Measurements from ENCODE around the gene CLDN10. TPM values are rescaled to one million over a fixed set of nuclear protein-coding genes. Genes with fewer than 3 reads are reported as not detected.
"Not testable (repeated sequence)": the region's sequence is repeated elsewhere in the genome, so short reads cannot be mapped to it uniquely, and the experiment has no call there.

CLDN10 gene
- total RNA-seq, 1 experiment from 2014 or later: 10.5 TPM

DNA sequence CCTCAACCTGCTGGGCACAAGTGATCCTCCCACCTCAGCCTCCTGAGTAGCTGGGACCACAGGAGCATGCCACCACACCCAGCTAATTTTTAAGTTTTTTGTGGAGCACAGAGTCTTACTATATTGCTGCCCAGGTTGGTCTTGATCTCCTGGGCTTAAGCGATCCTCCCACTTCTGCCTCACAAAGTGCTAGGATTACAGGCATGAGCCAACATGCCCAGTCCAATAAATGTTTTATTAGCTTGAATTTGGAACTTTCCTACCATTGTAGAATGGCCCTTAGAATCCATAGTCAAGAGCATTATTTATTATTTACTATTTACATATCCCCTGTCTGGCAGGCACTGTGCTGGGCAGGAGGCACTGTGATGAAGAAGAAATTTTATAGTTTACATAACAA lies 39.6 kb upstream of the CLDN10 start:
- intact Hi-C loops (cut with micrococcal nuclease; ENCODE audit: unreplicated experiment) (no loop called here), in situ Hi-C loops (cut with HindIII; ENCODE audit: low pct_unique_long_range_greater_than_20kb, low sequenced_read_pairs) (no loop called here)
- H3K27ac ChIP-seq (ENCODE audit: low read length): no peak overlapping the region
- no peaks in the 10 kb centered on the region; the same call in 1 of the 2 replicates for H3K4me1 ChIP-seq (ENCODE audit: control insufficient read depth, insufficient read depth, low read length)
- DNase-seq (ENCODE audit: low read depth, low spot score) (no peak), ATAC-seq (no peak)
- H3K36me3 ChIP-seq (ENCODE audit: control insufficient read depth, insufficient read depth, low read length): no peaks in the 10 kb centered on the region
- BruUV-seq (replicated peaks): no TSS peak
- H3K4me3 ChIP-seq (ENCODE audit: low read depth in 2 of 2, low read length in 2 of 2): no peak overlapping the region
- no peaks in the 10 kb centered on the region for H3K27me3 ChIP-seq (ENCODE audit: control insufficient read depth, insufficient read depth, low read length)
- ChIA-PET CTCF (no interaction called here), POLR2A (no interaction called here)
- TF ChIP-seq, protein P1, sequence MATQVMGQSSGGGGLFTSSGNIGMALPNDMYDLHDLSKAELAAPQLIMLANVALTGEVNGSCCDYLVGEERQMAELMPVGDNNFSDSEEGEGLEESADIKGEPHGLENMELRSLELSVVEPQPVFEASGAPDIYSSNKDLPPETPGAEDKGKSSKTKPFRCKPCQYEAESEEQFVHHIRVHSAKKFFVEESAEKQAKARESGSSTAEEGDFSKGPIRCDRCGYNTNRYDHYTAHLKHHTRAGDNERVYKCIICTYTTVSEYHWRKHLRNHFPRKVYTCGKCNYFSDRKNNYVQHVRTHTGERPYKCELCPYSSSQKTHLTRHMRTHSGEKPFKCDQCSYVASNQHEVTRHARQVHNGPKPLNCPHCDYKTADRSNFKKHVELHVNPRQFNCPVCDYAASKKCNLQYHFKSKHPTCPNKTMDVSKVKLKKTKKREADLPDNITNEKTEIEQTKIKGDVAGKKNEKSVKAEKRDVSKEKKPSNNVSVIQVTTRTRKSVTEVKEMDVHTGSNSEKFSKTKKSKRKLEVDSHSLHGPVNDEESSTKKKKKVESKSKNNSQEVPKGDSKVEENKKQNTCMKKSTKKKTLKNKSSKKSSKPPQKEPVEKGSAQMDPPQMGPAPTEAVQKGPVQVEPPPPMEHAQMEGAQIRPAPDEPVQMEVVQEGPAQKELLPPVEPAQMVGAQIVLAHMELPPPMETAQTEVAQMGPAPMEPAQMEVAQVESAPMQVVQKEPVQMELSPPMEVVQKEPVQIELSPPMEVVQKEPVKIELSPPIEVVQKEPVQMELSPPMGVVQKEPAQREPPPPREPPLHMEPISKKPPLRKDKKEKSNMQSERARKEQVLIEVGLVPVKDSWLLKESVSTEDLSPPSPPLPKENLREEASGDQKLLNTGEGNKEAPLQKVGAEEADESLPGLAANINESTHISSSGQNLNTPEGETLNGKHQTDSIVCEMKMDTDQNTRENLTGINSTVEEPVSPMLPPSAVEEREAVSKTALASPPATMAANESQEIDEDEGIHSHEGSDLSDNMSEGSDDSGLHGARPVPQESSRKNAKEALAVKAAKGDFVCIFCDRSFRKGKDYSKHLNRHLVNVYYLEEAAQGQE (IDR thresholded peaks at IDR 0.05; ENCODE audit: insufficient read depth in 1 of 2, low read depth in 2 of 2, low read length in 1 of 2): no peak
- H3K9me3 ChIP-seq (ENCODE audit: control insufficient read depth, insufficient read depth, low read depth, low read length): no peaks in the 10 kb centered on the region

DNA sequence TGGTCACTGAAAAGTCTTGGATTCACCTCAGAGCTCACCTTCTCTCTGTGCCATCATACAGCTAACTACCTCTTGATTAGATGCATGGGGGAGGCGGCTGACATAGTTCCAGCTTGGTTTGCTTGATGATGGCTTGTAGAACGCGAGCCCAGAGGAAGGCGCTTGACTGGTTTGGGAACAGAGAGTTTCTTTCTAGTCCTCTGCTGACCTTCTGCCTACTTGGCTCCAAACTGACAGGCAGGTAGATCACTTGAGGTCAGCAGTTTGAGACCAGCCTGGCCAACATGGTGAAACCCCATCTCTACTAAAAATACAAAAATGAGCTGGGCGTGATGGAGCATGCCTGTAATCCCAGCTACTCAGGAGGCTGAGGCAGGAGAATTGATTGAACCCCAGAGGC lies 36.9 kb upstream of the CLDN10 start:
- H3K36me3 ChIP-seq (ENCODE audit: control insufficient read depth, insufficient read depth, low read length); H3K4me1 ChIP-seq (ENCODE audit: control insufficient read depth, insufficient read depth, low read length); DNase-seq (ENCODE audit: low read depth, low spot score); H3K9me3 ChIP-seq (ENCODE audit: control insufficient read depth, insufficient read depth, low read depth, low read length); H3K27me3 ChIP-seq (ENCODE audit: control insufficient read depth, insufficient read depth, low read length); H3K4me3 ChIP-seq (ENCODE audit: low read depth in 2 of 2, low read length in 2 of 2); H3K27ac ChIP-seq (ENCODE audit: low read length); ATAC-seq; POLR2A ChIA-PET; in situ Hi-C loops (cut with HindIII; ENCODE audit: low pct_unique_long_range_greater_than_20kb, low sequenced_read_pairs); intact Hi-C loops (cut with micrococcal nuclease; ENCODE audit: unreplicated experiment); BruUV-seq (replicated peaks): not testable (repeated sequence)
- CTCF ChIA-PET: interaction anchor here (0.5 kb wide), 1 partner anchor 17 kb away, joined by 4 read pairs; no protein-coding TSS in a partner anchor

DNA sequence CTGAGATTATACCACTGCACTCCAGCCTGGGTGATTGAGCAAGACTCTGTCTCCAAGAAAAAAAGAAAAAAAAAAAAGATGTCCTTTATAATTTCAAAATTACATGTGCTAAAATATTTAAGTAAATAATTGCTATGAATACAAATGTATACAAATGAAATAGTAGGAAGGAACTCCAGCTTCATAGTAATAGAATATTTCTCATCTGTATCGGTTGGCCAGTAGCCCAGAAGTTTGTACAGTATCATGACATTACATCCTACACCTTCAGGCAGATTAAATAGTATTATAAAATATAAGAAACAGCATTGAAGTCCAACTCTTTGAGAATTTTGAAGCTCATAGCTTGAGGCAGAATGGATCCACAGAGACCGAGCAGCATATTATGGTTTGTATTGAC lies 36.5 kb upstream of the CLDN10 start:
- ATAC-seq: no peak
- H3K9me3 ChIP-seq (ENCODE audit: control insufficient read depth, insufficient read depth, low read depth, low read length): no peaks in the 10 kb centered on the region
- POLR2A ChIA-PET: no interaction called here
- intact Hi-C loops (cut with micrococcal nuclease; ENCODE audit: unreplicated experiment): no loop called here
- DNase-seq (ENCODE audit: low read depth, low spot score): no peak
- BruUV-seq (replicated peaks): no TSS peak
- no peaks in the 10 kb centered on the region for H3K36me3 ChIP-seq (ENCODE audit: control insufficient read depth, insufficient read depth, low read length)
- no peak overlapping the region for H3K4me3 ChIP-seq (ENCODE audit: low read depth in 2 of 2, low read length in 2 of 2)
- in situ Hi-C loops (cut with HindIII; ENCODE audit: low pct_unique_long_range_greater_than_20kb, low sequenced_read_pairs): no loop called here
- no peak for TF ChIP-seq POLR2AphosphoS5 (IDR thresholded peaks at IDR 0.05; ENCODE audit: low read depth, low read length)
- TF ChIP-seq TCF7L2 (IDR thresholded peaks at IDR 0.05; ENCODE audit: low read depth, low read length): no peak
- TF ChIP-seq SIN3A (IDR thresholded peaks at IDR 0.05; ENCODE audit: borderline replicate concordance, insufficient read depth, low read depth, low read length): no peak
- TF ChIP-seq, protein P2, sequence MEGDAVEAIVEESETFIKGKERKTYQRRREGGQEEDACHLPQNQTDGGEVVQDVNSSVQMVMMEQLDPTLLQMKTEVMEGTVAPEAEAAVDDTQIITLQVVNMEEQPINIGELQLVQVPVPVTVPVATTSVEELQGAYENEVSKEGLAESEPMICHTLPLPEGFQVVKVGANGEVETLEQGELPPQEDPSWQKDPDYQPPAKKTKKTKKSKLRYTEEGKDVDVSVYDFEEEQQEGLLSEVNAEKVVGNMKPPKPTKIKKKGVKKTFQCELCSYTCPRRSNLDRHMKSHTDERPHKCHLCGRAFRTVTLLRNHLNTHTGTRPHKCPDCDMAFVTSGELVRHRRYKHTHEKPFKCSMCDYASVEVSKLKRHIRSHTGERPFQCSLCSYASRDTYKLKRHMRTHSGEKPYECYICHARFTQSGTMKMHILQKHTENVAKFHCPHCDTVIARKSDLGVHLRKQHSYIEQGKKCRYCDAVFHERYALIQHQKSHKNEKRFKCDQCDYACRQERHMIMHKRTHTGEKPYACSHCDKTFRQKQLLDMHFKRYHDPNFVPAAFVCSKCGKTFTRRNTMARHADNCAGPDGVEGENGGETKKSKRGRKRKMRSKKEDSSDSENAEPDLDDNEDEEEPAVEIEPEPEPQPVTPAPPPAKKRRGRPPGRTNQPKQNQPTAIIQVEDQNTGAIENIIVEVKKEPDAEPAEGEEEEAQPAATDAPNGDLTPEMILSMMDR (IDR thresholded peaks at IDR 0.05): no peak
- TF ChIP-seq, protein P1 (IDR thresholded peaks at IDR 0.05; ENCODE audit: insufficient read depth in 1 of 2, low read depth in 2 of 2, low read length in 1 of 2): no peak
- H3K27me3 ChIP-seq (ENCODE audit: control insufficient read depth, insufficient read depth, low read length): no peaks in the 10 kb centered on the region
- H3K27ac ChIP-seq (ENCODE audit: low read length): no peak overlapping the region
- no peaks in the 10 kb centered on the region for H3K4me1 ChIP-seq (ENCODE audit: control insufficient read depth, insufficient read depth, low read length)
- CTCF ChIA-PET: interaction anchor here (0.5 kb wide), 1 partner anchor 16 kb away, joined by 4 read pairs; no protein-coding TSS in a partner anchor
